SK-N-SH (cell line): ENCODE results near the gene LRATD1. TPM values are rescaled to one million over a fixed set of nuclear protein-coding genes. Genes with fewer than 3 reads are reported as not detected.

Experiments used
- CTCF ChIA-PET: fragments of 300-600, 350-600 bp; formaldehyde crosslinking; extraction: SDS; loops from one replicate; lab custom pipeline; 2021; lab: Yijun Ruan, JAX
- POLR2A ChIA-PET: fragments of 350-600 bp; sonication (Branson Sonifier 250); formaldehyde crosslinking; extraction: SDS; loops from one replicate; lab custom pipeline; 2020; ENCODE audit warnings: antibody characterized with exemption, inconsistent platforms; lab: Yijun Ruan, JAX
- DNase-seq: peaks from one replicate; pipeline ENCODE4 v3.0.0; 2012
- H2AFZ ChIP-seq: fragments of 200-600 bp; sonication (generic); 2 replicates; pipeline ENCODE4 v1.8.1; 2016; ENCODE audit warnings: antibody characterized with exemption, mild to moderate bottlenecking, low read depth
- H3F3A ChIP-seq: fragments of 200-600 bp; sonication (generic); replicated peaks from 2 replicates; pipeline ENCODE3; 2016; ENCODE audit warnings: antibody characterized with exemption, mild to moderate bottlenecking; ENCODE audit not compliant: insufficient read depth
- H3K27ac ChIP-seq, 2 experiments: fragments of 200-500 bp in 1 of 2; fragments of 200-600 bp in 1 of 2; sonication (Bioruptor generic) in 1 of 2; sonication (generic), shearing (Covaris generic) in 1 of 2; 2 replicates each; pipeline versions ENCODE4 v1.5.1 to v1.6.1; 2014 to 2016; ENCODE audit warnings: low read depth in 2 of 2, inconsistent platforms in 1 of 2, low read length in 1 of 2, mild to moderate bottlenecking in 1 of 2, mixed read lengths in 1 of 2
- H3K27me3 ChIP-seq: fragments of 200-600 bp; sonication (generic), shearing (Covaris generic); 2 replicates; pipeline ENCODE4 v1.6.1; 2016; ENCODE audit warnings: mixed run types; ENCODE audit not compliant: insufficient read depth
- H3K36me3 ChIP-seq, 2 experiments: fragments of 200-500 bp in 1 of 2; fragments of 200-600 bp in 1 of 2; sonication (Bioruptor generic) in 1 of 2; sonication (generic) in 1 of 2; replicated peaks in 1 of 2; 2 replicates each; pipeline versions ENCODE3 to v1.5.1; 2014 to 2016; ENCODE audit warnings: low read length in 1 of 2, mild to moderate bottlenecking in 1 of 2; ENCODE audit not compliant: insufficient read depth in 2 of 2, control insufficient read depth in 1 of 2
- H3K4me1 ChIP-seq, 2 experiments: fragments of 200-500 bp in 1 of 2; fragments of 200-600 bp in 1 of 2; sonication (Bioruptor generic) in 1 of 2; sonication (generic), shearing (Covaris generic) in 1 of 2; 2 replicates each; pipeline versions ENCODE4 v1.5.1 to v1.6.1; 2014 to 2016; ENCODE audit warnings: low read depth in 1 of 2, low read length in 1 of 2, mixed run types in 1 of 2; ENCODE audit not compliant: insufficient read depth in 2 of 2, control insufficient read depth in 1 of 2
- H3K4me2 ChIP-seq: fragments of 200-600 bp; sonication (generic), shearing (Covaris generic); 2 replicates; pipeline ENCODE4 v1.6.1; 2017; ENCODE audit warnings: mixed run types
- H3K4me3 ChIP-seq, 2 experiments: fragments of 200-500 bp in 1 of 2; fragments of 200-600 bp in 1 of 2; sonication (Bioruptor generic) in 1 of 2; sonication (generic), shearing (Covaris generic) in 1 of 2; 2 replicates each; pipeline versions ENCODE4 v1.5.1 to v1.8.1; 2014 to 2016; ENCODE audit warnings: low read depth in 2 of 2, inconsistent platforms in 1 of 2, low read length in 1 of 2, mild to moderate bottlenecking in 1 of 2, mixed read lengths in 1 of 2, moderate library complexity in 1 of 2
- H3K79me2 ChIP-seq: fragments of 200-600 bp; sonication (generic); 2 replicates; pipeline ENCODE4 v1.8.1; 2017; ENCODE audit warnings: mild to moderate bottlenecking; ENCODE audit not compliant: insufficient read depth
- H3K9ac ChIP-seq: fragments of 200-600 bp; sonication (generic); 2 replicates; pipeline ENCODE4 v1.6.1; 2017; ENCODE audit warnings: mixed run types
- H3K9me2 ChIP-seq: fragments of 200-600 bp; sonication (generic); 2 replicates; pipeline ENCODE4 v1.6.1; 2017; ENCODE audit warnings: mixed run types
- H3K9me3 ChIP-seq: fragments of 200-600 bp; sonication (generic); 2 replicates; pipeline ENCODE4 v1.6.1; 2017; ENCODE audit warnings: mixed run types, mild to moderate bottlenecking, moderate library complexity
- H4K20me1 ChIP-seq: fragments of 200-600 bp; sonication (generic); 2 replicates; pipeline ENCODE4 v1.6.1; 2017; ENCODE audit warnings: mild to moderate bottlenecking, mixed run types; ENCODE audit not compliant: insufficient read depth
- CHD2 ChIP-seq: fragments of 150-350 bp; IDR thresholded peaks from 2 replicates; pipeline ENCODE4 v1.6.1; 2018; ENCODE audit warnings: low read length; ENCODE audit not compliant: partially characterized antibody
- ELF1 ChIP-seq: IDR thresholded peaks from 2 replicates; pipeline ENCODE4 v1.4.0; 2012
- FOSL2 ChIP-seq: IDR thresholded peaks from 2 replicates; pipeline ENCODE4 v1.4.0; 2012; ENCODE audit warnings: low read depth, mild to moderate bottlenecking, moderate library complexity, borderline replicate concordance
- GABPA ChIP-seq: IDR thresholded peaks from 2 replicates; pipeline ENCODE4 v1.4.0; 2012; ENCODE audit warnings: low read depth, mild to moderate bottlenecking
- NFIC ChIP-seq: IDR thresholded peaks from 2 replicates; pipeline ENCODE4 v1.4.0; 2012; ENCODE audit warnings: borderline replicate concordance
- NRF1 ChIP-seq: IDR thresholded peaks from 2 replicates; pipeline ENCODE4 v1.6.1; 2012; ENCODE audit warnings: low read depth, mild to moderate bottlenecking, low read length
- POLR2AphosphoS5 ChIP-seq: IDR thresholded peaks from 2 replicates; pipeline ENCODE4 v1.6.1; 2012; ENCODE audit warnings: low read depth, low read length
- RCOR1 ChIP-seq: fragments of 150-350 bp; IDR thresholded peaks from 2 replicates; pipeline ENCODE4 v1.6.1; 2017; ENCODE audit warnings: antibody characterized with exemption, low read length
- RXRA ChIP-seq: IDR thresholded peaks from 2 replicates; pipeline ENCODE4 v1.4.0; 2012; ENCODE audit warnings: low read depth, mild to moderate bottlenecking, borderline replicate concordance
- SIN3A ChIP-seq: IDR thresholded peaks from 2 replicates; pipeline ENCODE4 v1.6.1; 2012; ENCODE audit warnings: low read depth, mild to moderate bottlenecking, low read length, moderate library complexity, borderline replicate concordance
- TEAD4 ChIP-seq: IDR thresholded peaks from 2 replicates; pipeline ENCODE4 v1.4.0; 2012; ENCODE audit warnings: mild to moderate bottlenecking, borderline replicate concordance; ENCODE audit not compliant: insufficient read depth
- WGBS: methylation state at CpG from one replicate; pipeline ENCODE4 v1.1.6; 2017; ENCODE audit warnings: low lambda C conversion rate; 5-methylcytosine and 5-hydroxymethylcytosine counted together
- polyA plus RNA-seq, 3 experiments: library from polyadenylated mRNA; depleted of rRNA; stranded (reverse); fragments of >200 nt; gene quantifications; 2 replicates each; pipeline ENCODE4 v1.2.3, GENCODE V29; 2012
- TF ChIP-seq, protein P1 (sequence below): fragments of 200-600 bp; sonication (generic); IDR thresholded peaks from 2 replicates; pipeline ENCODE4 v1.6.1; 2017; ENCODE audit warnings: antibody characterized with exemption, mild to moderate bottlenecking, moderate library complexity
- TF ChIP-seq, protein P2 (sequence below): IDR thresholded peaks from 2 replicates; pipeline ENCODE4; 2012
- TF ChIP-seq, protein P3 (sequence below): fragments of 150-350 bp; IDR thresholded peaks from 2 replicates; pipeline ENCODE4 v1.6.1; 2016; ENCODE audit warnings: mild to moderate bottlenecking, low read depth, low read length

The LRATD1 gene
- polyA plus RNA-seq, 1 of the 3 experiments (the other 2 are of a cell fraction) = 0.84 TPM

DNA sequence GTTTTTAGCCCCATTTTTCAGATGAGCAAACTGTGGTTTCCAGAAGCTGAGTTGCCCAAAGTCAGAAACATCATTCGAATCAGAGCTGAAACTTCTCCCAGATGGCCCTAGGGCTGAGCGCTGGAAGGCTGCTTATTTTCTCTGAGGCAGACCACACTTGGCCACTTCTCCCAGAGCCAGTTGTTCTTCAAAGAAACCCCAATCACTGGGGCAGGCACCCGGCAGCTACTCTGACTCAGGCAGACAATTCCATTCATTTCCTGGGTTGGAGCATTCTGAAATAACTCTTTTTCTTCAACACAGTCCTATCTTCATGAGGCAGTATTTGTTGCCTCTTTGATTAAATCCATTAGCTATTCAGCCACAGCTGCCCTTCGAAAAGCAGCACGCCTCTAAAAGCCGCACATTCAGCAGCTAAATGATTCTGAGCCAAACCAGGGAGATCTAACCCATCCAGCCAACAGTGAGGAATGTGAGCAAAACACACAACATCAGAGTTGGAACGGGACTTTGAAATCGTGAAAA is 40.9 kb downstream of the LRATD1 start:
- H3K9me3 ChIP-seq = no peaks in the 10 kb centered on the region
- no peak for DNase-seq
- no peak overlapping the region for H3K4me3 ChIP-seq
- no peak overlapping the region for H3K9ac ChIP-seq
- no peaks in the 10 kb centered on the region for H3K36me3 ChIP-seq
- H3K27me3 ChIP-seq = no peaks in the 10 kb centered on the region
- no peak overlapping the region for H2AFZ ChIP-seq
- no peak overlapping the region for H3K27ac ChIP-seq
- H3K4me1 ChIP-seq = peaks cover 0 to 12% of the 10 kb centered on the region in 2 experiments; a peak in 2 of 4 replicates
- H3K79me2 ChIP-seq = no peaks in the 10 kb centered on the region
- H4K20me1 ChIP-seq = no peaks in the 10 kb centered on the region
- WGBS = 37% methylated on average over 8 of the region's 8 CpGs
- H3K9me2 ChIP-seq = no peaks in the 10 kb centered on the region
- no peak overlapping the region for H3K4me2 ChIP-seq
- ChIA-PET CTCF (interaction anchor here (1.1 to 1.4 kb wide), 3 partner anchors 31 to 39 kb away, joined by 3 read pairs; no protein-coding TSS in a partner anchor), POLR2A (no interaction called here)
- H3F3A ChIP-seq = no peaks in the 10 kb centered on the region
- TF ChIP-seq, protein P1, sequence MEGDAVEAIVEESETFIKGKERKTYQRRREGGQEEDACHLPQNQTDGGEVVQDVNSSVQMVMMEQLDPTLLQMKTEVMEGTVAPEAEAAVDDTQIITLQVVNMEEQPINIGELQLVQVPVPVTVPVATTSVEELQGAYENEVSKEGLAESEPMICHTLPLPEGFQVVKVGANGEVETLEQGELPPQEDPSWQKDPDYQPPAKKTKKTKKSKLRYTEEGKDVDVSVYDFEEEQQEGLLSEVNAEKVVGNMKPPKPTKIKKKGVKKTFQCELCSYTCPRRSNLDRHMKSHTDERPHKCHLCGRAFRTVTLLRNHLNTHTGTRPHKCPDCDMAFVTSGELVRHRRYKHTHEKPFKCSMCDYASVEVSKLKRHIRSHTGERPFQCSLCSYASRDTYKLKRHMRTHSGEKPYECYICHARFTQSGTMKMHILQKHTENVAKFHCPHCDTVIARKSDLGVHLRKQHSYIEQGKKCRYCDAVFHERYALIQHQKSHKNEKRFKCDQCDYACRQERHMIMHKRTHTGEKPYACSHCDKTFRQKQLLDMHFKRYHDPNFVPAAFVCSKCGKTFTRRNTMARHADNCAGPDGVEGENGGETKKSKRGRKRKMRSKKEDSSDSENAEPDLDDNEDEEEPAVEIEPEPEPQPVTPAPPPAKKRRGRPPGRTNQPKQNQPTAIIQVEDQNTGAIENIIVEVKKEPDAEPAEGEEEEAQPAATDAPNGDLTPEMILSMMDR = no peak
- TF ChIP-seq POLR2AphosphoS5 = no peak
- TF ChIP-seq TEAD4 = no peak
- no peak for TF ChIP-seq ELF1
- no peak for TF ChIP-seq GABPA
- TF ChIP-seq CHD2 = no peak
- no peak for TF ChIP-seq NRF1
- TF ChIP-seq RXRA = no peak
- no peak for TF ChIP-seq SIN3A
- TF ChIP-seq FOSL2 = no peak
- no peak for TF ChIP-seq RCOR1

DNA sequence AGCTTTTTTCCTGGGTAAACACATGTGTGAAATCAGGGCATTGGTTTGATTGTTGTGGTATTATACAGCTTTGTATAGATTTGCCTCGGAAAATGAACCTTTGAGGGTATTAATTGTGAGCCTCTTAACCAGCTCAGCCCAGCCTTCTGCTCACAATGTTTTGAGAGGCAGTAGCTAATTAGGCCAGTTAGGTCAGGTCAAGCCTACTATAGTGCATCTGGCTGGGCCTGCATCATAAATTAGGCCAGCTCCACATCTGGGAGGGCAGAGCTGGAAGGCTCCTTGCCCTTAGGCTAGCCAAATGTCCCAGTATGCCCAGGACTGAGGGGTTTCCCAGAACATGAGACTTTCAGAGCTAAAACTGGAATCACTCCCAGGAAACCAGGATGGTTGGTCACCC is 43.0 kb downstream of the LRATD1 start:
- H4K20me1 ChIP-seq = no peaks in the 10 kb centered on the region
- no peaks in the 10 kb centered on the region for H3K27me3 ChIP-seq
- H3K36me3 ChIP-seq = no peaks in the 10 kb centered on the region
- CTCF ChIA-PET = interaction anchor here (1.3 to 4.2 kb wide), 2 partner anchors 16 to 41 kb away, joined by 5 to 15 read pairs; no protein-coding TSS in a partner anchor
- WGBS = 8% methylated on average over 1 of the region's 1 CpG
- no peaks in the 10 kb centered on the region for H3K9me3 ChIP-seq
- no peaks in the 10 kb centered on the region for H3K9me2 ChIP-seq
- peak; percentile 19 for DNase-seq
- H3K79me2 ChIP-seq = no peaks in the 10 kb centered on the region
- no peak overlapping the region for H3K9ac ChIP-seq
- H3K27ac ChIP-seq = no peak overlapping the region
- H2AFZ ChIP-seq = no peak overlapping the region
- POLR2A ChIA-PET = no interaction called here
- H3K4me1 ChIP-seq = peaks cover 0 to 12% of the 10 kb centered on the region in 2 experiments; a peak in 2 of 4 replicates
- no peak overlapping the region for H3K4me3 ChIP-seq
- no peak for TF ChIP-seq SIN3A
- peak; percentile 28; the same call in 1 of the 2 replicates for TF ChIP-seq RCOR1
- TF ChIP-seq, protein P2, sequence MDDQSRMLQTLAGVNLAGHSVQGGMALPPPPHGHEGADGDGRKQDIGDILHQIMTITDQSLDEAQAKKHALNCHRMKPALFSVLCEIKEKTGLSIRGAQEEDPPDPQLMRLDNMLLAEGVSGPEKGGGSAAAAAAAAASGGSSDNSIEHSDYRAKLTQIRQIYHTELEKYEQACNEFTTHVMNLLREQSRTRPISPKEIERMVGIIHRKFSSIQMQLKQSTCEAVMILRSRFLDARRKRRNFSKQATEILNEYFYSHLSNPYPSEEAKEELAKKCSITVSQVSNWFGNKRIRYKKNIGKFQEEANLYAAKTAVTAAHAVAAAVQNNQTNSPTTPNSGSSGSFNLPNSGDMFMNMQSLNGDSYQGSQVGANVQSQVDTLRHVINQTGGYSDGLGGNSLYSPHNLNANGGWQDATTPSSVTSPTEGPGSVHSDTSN = no peak
- no peak for TF ChIP-seq NFIC
- TF ChIP-seq ELF1 = no peak
- TF ChIP-seq, protein P3, sequence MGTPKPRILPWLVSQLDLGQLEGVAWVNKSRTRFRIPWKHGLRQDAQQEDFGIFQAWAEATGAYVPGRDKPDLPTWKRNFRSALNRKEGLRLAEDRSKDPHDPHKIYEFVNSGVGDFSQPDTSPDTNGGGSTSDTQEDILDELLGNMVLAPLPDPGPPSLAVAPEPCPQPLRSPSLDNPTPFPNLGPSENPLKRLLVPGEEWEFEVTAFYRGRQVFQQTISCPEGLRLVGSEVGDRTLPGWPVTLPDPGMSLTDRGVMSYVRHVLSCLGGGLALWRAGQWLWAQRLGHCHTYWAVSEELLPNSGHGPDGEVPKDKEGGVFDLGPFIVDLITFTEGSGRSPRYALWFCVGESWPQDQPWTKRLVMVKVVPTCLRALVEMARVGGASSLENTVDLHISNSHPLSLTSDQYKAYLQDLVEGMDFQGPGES = no peak
- H3K4me2 ChIP-seq = no peak overlapping the region
- no peaks in the 10 kb centered on the region for H3F3A ChIP-seq
